ENCODE data around the gene ADGRL2. TPM values are rescaled to one million over a fixed set of nuclear protein-coding genes. Genes with fewer than 3 reads are reported as not detected.
"Not testable (repeated sequence)": the region's sequence is repeated elsewhere in the genome, so short reads cannot be mapped to it uniquely, and the experiment has no call there.

Gene ADGRL2
- total RNA-seq, 4 donors from 2014 or later: 6.1 to 48.7 (median 16.2) TPM

GRCh38 chr1:81878538-81878937 is 77.8 kb downstream of the ADGRL2 start:
- Histone ChIP-seq H3K36me3 (no peaks in the 10 kb centered on the region), H3K4me1 (peaks cover 0 to 6% (median 0%) of the 10 kb centered on the region in 4 donors), H3K27me3 (no peaks in the 10 kb centered on the region), H3K27ac (no peak overlapping the region), H3K9me3 (no peaks in the 10 kb centered on the region), H3K4me3 (no peak overlapping the region)
- no peak for DNase-seq
- TF ChIP-seq POLR2A (IDR thresholded peaks at IDR 0.05) (no peak), CTCF (IDR thresholded peaks at IDR 0.05) (no peak)

- no peak overlapping the region for H3K27ac ChIP-seq
- peaks cover 0 to 6% (median 0%) of the 10 kb centered on the region in 4 donors for H3K4me1 ChIP-seq
- no peaks in the 10 kb centered on the region for H3K36me3 ChIP-seq
- no peak for DNase-seq
- H3K9me3 ChIP-seq: no peaks in the 10 kb centered on the region
- H3K4me3 ChIP-seq: no peak overlapping the region
- H3K27me3 ChIP-seq: no peaks in the 10 kb centered on the region
- no peak for TF ChIP-seq POLR2A (IDR thresholded peaks at IDR 0.05)
- TF ChIP-seq CTCF (IDR thresholded peaks at IDR 0.05): no peak
Observed at GRCh38 chr1:81880781-81881180, 80.0 kb downstream of the ADGRL2 start.

- no peaks in the 10 kb centered on the region for H3K27me3 ChIP-seq
- no peak for DNase-seq
- H3K4me1 ChIP-seq: no peaks in the 10 kb centered on the region
- TF ChIP-seq CTCF (IDR thresholded peaks at IDR 0.05) (no peak), POLR2A (IDR thresholded peaks at IDR 0.05) (no peak)
- H3K9me3 ChIP-seq: no peaks in the 10 kb centered on the region
- H3K27ac ChIP-seq: no peak overlapping the region
- no peak overlapping the region for H3K4me3 ChIP-seq
- H3K36me3 ChIP-seq: no peaks in the 10 kb centered on the region
Observed at GRCh38 chr1:81885291-81885690, 84.6 kb downstream of the ADGRL2 start.

- H3K4me3 ChIP-seq, H3K4me1 ChIP-seq, H3K27ac ChIP-seq, H3K27me3 ChIP-seq, H3K9me3 ChIP-seq, DNase-seq, H3K36me3 ChIP-seq: not testable (repeated sequence)
Observed at GRCh38 chr1:81886292-81886691, 85.6 kb downstream of the ADGRL2 start.

- Histone ChIP-seq H3K27ac (no peak overlapping the region), H3K4me3 (no peak overlapping the region), H3K27me3 (no peaks in the 10 kb centered on the region), H3K4me1 (no peaks in the 10 kb centered on the region), H3K36me3 (no peaks in the 10 kb centered on the region), H3K9me3 (no peaks in the 10 kb centered on the region)
- no peak for DNase-seq
- TF ChIP-seq POLR2A (IDR thresholded peaks at IDR 0.05): no peak
- no peak for TF ChIP-seq CTCF (IDR thresholded peaks at IDR 0.05)
Observed at GRCh38 chr1:81887421-81888144, 86.8 kb downstream of the ADGRL2 start.

- DNase-seq: no peak
- Histone ChIP-seq H3K9me3 (no peaks in the 10 kb centered on the region), H3K27ac (no peak overlapping the region), H3K4me1 (no peaks in the 10 kb centered on the region), H3K27me3 (no peaks in the 10 kb centered on the region), H3K36me3 (no peaks in the 10 kb centered on the region), H3K4me3 (no peak overlapping the region)
- TF ChIP-seq CTCF (IDR thresholded peaks at IDR 0.05) (no peak), POLR2A (IDR thresholded peaks at IDR 0.05) (no peak)
Observed at GRCh38 chr1:81889166-81889565, 88.4 kb downstream of the ADGRL2 start.
